ENCODE measurements around the gene DYRK1A. TPM values are rescaled to one million over a fixed set of nuclear protein-coding genes. Genes with fewer than 3 reads are reported as not detected.
A peak's percentile ranks its signal among the peaks of the same experiment; 100 is the strongest.

Gene DYRK1A
- total RNA-seq, 1 donor from 2014 or later, result 48.3 TPM

GRCh38 chr21:37365517-37366481 lies 774 bp upstream of the DYRK1A start:
- DNase-seq (ENCODE audit: low read depth in 2 of 2), result peak in 1 of 2 donors; percentile 78

- no peak for DNase-seq (ENCODE audit: low read depth in 2 of 2)
Observed at GRCh38 chr21:37367336-37367702, 746 bp downstream of the DYRK1A start.

GRCh38 chr21:37367703-37368540 lies 1.3 kb downstream of the DYRK1A start:
- peak in 1 of 2 donors; percentile 71 for DNase-seq (ENCODE audit: low read depth in 2 of 2)

GRCh38 chr21:37368541-37369279 lies 2.1 kb downstream of the DYRK1A start:
- DNase-seq (ENCODE audit: low read depth in 2 of 2), result peak in 1 of 2 donors; percentile 56

- DNase-seq (ENCODE audit: low read depth in 2 of 2), result peak in 1 of 2 donors; percentile 16
Observed at GRCh38 chr21:37369307-37369854, 2.8 kb downstream of the DYRK1A start.

- DNase-seq (ENCODE audit: low read depth in 2 of 2), result peak in 1 of 2 donors; percentile 81
Observed at GRCh38 chr21:37370152-37371040, 3.8 kb downstream of the DYRK1A start.

GRCh38 chr21:37371041-37371397 lies 4.4 kb downstream of the DYRK1A start:
- no peak for DNase-seq (ENCODE audit: low read depth in 2 of 2)

GRCh38 chr21:37372127-37372731 lies 5.7 kb downstream of the DYRK1A start:
- no peak for DNase-seq (ENCODE audit: low read depth in 2 of 2)

- no peak for DNase-seq (ENCODE audit: low read depth in 2 of 2)
Observed at GRCh38 chr21:37372951-37373350, 6.4 kb downstream of the DYRK1A start.

GRCh38 chr21:37373539-37373938 lies 7.0 kb downstream of the DYRK1A start:
- DNase-seq (ENCODE audit: low read depth in 2 of 2), result no peak

GRCh38 chr21:37374027-37374426 lies 7.5 kb downstream of the DYRK1A start:
- DNase-seq (ENCODE audit: low read depth in 2 of 2), result peak; percentile 43 to 91

- no peak for DNase-seq (ENCODE audit: low read depth in 2 of 2)
Observed at GRCh38 chr21:37375866-37376574, 9.4 kb downstream of the DYRK1A start.

GRCh38 chr21:37378700-37379139 lies 12.1 kb downstream of the DYRK1A start:
- DNase-seq (ENCODE audit: low read depth in 2 of 2), result no peak

- DNase-seq (ENCODE audit: low read depth in 2 of 2), result peak in 1 of 2 donors; percentile 24
Observed at GRCh38 chr21:37380349-37381323, 14.1 kb downstream of the DYRK1A start.

- no peak for DNase-seq (ENCODE audit: low read depth in 2 of 2)
Observed at GRCh38 chr21:37381883-37382585, 15.5 kb downstream of the DYRK1A start.

- no peak for DNase-seq (ENCODE audit: low read depth in 2 of 2)
Observed at GRCh38 chr21:37383086-37383485, 16.5 kb downstream of the DYRK1A start.

GRCh38 chr21:37383784-37384311 lies 17.3 kb downstream of the DYRK1A start:
- DNase-seq (ENCODE audit: low read depth in 2 of 2), result no peak
